Measurements from ENCODE around the gene APOL1.
A peak's percentile ranks its signal among the peaks of the same experiment; 100 is the strongest.

GRCh38 chr22:36277482-36278291 lies 24.8 kb downstream of the APOL1 start:
- TF ChIP-seq, protein P1, sequence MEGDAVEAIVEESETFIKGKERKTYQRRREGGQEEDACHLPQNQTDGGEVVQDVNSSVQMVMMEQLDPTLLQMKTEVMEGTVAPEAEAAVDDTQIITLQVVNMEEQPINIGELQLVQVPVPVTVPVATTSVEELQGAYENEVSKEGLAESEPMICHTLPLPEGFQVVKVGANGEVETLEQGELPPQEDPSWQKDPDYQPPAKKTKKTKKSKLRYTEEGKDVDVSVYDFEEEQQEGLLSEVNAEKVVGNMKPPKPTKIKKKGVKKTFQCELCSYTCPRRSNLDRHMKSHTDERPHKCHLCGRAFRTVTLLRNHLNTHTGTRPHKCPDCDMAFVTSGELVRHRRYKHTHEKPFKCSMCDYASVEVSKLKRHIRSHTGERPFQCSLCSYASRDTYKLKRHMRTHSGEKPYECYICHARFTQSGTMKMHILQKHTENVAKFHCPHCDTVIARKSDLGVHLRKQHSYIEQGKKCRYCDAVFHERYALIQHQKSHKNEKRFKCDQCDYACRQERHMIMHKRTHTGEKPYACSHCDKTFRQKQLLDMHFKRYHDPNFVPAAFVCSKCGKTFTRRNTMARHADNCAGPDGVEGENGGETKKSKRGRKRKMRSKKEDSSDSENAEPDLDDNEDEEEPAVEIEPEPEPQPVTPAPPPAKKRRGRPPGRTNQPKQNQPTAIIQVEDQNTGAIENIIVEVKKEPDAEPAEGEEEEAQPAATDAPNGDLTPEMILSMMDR (IDR thresholded peaks at IDR 0.05; ENCODE audit: borderline replicate concordance, extremely low read depth, low read length, poor library complexity, severe bottlenecking) = peak; percentile 82
- no peak for TF ChIP-seq EZH2 (IDR thresholded peaks at IDR 0.05; ENCODE audit: borderline replicate concordance, low read depth, low read length, severe bottlenecking)
